HG03064 (cell line): ENCODE measurements around the gene PCNP.
"Not testable (repeated sequence)": the region's sequence is repeated elsewhere in the genome, so short reads cannot be mapped to it uniquely, and the experiment has no call there.

ENCODE experiments used
- ATAC-seq: cut with Tn5 transposase; IDR thresholded peaks from one replicate; pipeline ENCODE4 v1.9.1; 2021; ENCODE audit warnings: low read depth; ENCODE audit not compliant: unreplicated experiment

PCNP gene, protein sequence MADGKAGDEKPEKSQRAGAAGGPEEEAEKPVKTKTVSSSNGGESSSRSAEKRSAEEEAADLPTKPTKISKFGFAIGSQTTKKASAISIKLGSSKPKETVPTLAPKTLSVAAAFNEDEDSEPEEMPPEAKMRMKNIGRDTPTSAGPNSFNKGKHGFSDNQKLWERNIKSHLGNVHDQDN

DNA sequence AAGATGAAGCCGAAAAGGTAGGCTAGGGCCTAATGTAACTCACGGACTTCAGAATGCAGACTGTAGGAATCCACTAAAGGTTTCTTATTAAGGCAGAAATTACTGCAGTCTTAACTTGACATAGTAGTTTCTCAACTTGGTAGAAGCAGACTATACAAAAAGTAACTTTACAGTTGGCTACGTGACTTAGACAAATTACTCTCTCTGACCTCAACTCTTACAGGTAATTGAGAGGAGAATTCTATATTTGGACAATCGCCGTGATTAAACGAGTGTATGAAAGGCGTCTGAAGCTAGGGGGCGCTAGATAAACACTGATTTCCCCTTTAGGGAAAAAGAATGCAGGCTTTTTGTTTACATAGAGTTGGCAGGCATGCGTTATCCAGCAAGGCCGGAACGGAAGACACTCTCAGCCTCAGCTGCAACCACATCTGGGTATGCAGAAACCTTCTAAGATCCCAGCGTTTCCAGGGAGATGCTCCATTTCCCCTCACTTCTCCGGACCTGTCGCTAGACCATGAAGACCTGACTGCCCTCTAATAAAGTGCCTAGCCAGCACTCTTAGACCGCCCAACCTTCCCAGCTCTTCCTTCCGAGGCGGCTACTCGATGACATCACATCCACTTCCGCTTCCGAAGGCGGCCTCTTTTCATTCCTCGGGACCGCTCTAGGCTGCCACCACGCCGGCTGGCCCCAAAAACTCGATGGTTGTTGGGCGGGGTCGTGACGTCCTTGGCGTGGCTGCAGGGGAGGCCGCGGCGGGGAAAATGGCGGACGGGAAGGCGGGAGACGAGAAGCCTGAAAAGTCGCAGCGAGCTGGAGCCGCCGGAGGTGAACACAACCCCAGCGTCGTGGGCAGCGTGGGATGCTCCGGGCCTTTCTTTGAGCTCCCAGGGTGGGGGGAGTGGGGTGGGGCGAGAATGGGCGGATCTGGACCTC lies at the start of gene PCNP:
PCNP (plus strand) TSS at position 732 of the 939 bp plus-strand sequence; CDS start at position 768, 36 bp downstream.
- peak; percentile 88 for ATAC-seq

DNA sequence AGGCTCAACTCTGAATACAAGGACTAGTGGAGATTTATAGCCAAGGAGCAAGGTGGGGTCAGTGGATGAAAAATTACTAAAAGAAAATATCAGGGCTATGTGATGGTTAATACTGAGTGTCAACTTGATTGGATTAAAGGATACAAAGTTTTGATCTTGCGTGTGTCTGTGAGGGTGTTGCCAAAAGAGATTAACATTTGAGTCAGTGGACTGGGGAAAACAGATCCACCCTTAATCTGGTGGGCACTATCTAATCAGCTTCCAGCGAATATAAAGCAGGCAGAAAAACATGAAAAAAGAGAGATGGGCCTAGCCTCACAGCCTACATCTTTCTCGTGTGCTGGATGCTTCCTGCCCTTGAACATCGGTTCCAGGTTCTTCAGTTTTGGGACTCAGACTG lies 46.5 kb upstream of the PCNP start:
- ATAC-seq: no peak

DNA sequence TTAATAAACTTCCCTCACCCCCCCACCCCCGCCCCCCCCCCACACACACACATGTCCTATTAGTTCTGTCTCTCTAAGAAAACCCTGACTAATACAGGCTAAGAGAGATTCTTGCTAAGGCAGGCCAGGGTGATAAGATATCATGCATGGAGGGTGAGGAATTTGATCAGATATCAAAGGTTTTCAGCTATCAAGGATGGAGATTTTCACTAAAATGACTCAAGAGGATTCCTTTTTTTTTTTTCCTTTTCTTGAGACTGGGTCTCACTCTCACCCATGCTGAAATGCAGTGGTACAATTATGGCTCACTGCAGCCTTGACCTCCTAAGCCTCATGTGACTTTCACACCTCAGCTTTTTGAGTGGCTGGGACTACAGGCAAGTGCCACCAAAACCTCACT lies 46.1 kb upstream of the PCNP start:
- no peak for ATAC-seq

DNA sequence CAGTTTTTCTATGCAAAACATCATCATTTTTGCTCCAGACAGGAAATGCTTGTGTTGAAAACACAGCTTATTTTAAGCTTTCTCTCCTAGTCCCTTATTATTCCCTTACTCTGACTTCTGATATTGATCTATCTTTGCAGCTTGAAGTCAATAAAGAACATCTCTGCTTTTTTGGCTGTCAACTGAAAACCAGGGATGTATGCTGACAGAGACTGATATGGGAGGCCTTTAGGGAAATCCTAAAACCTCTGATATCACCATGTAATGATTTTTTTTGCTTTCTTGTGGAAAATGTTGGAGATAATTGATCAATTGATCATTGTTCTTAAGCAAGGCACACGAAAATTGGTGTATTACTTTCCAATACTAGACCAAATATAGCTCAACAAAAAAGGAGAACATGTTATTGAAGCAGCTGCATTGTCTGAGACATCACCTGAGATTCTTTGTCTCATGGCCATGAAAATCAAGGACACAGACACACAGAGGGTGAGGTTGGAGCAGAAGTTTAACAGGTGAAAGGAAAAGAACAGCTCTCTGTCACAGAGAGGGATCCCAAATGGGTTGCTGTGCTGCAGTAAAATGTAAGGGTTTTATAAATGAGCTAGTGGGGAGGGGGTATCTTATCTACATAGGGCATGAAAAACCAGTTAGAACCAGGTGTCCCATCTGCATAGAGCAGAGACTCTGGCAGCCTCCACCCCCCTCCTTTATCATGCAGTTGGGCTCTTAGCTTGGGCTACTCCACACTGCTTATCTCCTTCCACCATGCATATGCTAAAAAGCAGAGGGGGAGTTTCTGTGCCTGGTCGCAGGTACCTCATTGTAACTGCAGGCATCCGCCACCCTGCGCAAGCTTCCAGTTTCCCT lies 43.9 kb upstream of the PCNP start:
- no peak for ATAC-seq

DNA sequence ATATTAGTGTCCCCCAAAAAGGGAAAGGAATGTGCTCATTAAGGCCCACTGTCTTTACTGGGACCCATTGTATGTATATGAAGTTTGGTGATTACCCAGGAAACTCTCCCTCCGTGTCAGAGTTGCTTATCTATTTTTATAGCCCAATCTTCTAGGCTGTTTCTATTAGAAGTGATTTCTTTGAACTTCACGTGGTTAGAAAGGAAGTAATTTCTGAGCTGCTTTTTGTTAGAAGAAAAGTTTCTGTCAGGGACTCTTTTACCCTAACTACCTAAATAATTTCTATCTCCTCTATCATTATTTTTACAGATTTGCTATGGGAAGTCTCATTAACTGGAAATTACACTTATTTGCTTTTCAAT lies 43.3 kb upstream of the PCNP start:
- no peak for ATAC-seq

DNA sequence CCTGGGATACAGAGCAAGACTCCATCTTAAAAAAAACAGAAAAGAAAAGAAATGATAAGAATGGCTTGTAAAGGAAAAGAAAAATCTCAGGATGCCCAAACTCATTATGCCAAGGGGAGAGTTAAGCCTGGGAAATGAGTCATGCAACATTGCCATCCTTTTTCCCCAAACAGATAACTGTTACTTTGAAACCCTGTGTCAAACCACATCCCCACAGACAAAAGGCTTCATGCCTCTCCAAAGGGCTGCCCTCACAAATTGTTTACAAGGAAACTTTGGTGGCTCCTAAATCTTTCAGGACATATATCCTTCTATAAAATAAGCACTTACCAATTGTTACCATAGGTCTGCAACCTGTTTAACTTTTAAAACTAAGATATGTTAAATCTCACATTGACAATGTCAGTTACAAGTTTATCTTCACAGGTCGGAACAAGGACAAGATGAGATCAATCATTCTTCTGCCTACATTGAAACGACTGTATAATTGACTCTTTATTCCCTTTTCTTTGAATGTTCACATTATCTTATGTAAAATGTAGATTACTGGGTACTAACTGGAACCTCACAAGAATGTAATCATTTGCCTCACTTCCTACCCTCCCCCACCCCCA lies 42.4 kb upstream of the PCNP start:
- ATAC-seq: no peak

DNA sequence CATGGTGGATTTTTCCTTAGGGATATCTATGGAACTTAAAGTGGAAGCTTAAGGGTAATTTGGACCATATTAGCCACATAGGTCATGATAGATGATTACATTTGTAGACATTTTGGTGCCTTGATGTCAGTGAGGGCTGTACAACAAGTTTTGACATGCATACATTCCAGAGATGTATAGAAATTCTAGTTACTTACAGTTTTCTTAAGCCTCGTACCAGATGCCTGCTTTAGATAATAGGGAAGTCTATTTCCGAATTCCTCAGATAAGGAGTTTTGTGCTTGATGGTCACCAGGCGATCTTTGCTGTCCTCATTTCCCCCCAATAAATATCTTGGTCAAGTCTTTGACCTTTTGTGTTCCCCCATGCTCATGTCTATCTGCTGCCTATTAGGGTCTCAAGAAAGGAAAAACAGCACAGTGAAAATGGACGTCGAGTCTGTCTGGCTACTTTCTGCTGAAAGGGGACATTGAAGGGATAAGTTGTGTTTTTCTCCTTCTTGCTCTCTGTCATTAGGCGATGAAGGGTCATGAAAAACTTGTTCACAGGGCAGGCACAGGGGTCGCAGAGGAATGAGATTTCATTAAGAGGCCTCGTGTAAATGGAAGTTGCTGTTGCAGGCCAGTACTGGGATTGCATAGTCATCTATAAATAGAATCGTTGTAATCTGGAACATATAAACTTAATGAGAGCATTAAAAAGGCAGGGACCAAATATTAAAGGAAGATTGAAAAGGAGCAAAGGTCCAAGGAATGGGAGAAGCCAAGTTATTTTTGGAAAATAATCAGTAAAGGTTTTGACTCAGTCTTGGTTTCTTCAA lies 41.0 kb upstream of the PCNP start:
- no peak for ATAC-seq

DNA sequence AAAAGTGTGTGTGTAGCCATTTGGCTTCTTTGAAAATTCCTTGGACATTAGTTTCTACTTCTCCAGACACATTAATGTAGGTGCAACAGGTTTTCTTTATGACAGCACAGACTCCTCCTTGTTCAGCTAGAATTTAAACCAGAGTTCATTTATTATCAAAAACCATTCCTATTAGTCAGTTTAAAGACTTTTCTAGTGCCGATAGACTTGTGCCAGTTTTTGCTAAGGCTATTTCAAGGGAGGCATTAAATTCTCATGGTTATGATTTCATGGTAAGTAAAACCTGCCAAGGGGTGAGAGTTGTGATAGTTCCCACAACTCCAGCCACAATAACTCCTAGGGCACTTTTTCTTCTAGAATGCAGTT lies 40.4 kb upstream of the PCNP start:
- no peak for ATAC-seq

DNA sequence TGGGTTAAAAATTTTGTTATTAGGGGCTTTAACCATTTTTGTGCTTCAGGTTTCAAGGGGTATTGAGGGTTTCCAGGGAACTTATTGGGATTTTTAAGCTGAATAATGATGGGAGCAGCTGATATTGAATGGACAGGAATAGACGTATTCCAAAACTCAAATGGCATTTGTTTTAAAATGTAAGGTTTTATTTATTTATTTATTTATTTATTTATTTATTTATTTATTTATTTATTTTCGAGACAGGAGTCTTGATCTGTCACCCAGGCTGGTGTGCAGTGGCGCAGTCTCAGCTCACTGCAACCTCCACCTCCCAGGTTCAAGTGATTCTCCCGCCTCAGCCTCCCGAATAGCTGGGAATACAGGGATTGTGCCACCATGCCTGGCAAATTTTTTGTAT lies 38.8 kb upstream of the PCNP start:
- no peak for ATAC-seq

DNA sequence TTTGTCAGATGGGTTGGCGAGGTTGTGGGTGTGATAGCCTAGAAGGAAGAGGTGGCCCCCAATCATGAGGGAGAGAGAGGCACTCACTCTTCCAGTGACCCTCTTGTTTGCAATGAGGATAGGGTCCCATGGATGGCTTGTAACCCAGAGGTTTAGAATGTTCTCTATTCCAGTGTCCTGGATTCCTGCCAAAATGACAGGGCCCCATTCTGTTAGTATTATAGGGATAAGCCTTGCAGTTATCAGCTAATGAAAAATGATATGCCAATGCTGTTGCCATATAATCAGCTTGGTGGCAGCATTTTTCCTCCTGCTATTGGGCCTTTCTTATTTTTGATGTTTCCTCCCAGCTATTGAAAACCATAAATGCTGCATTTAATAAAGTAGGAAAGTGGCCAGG lies 37.7 kb upstream of the PCNP start:
- no peak for ATAC-seq

DNA sequence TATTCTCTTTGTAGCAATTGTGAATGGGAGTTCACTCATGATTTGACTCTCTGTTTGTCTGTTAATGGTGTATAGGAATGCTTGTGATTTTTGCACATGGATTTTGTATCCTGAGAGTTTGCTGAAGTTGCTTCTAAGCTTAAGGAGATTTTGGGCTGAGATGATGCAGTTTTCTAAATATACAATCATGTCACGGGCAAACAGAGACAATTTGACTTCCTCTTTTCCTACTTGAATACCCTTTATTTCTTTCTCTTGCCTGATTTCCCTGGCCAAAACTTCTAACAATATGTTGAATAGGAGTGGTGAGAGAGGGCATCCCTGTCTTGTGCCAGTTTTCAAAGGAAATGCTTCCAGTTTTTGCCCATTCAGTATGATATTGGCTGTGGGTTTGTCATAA lies 37.0 kb upstream of the PCNP start:
- ATAC-seq: not testable (repeated sequence)

DNA sequence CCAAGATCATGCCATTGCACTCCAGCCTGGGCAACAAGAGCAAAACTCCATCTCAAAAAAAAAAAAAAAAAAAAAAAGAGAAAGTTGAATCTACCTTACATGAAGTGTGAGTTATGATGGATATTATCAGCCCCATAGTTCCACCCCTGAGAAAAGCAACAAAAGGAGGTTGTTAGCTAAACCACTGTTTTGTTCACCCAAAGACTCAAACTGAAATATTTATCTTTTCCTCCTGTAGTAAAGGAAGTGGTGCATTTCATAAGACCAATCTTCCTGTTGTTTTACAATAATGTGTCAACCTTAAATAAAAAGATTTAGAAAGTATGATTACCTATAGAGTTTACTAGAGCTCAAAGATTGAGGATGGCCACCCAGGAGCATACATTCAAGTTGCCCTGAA lies 31.0 kb upstream of the PCNP start:
- no peak for ATAC-seq

DNA sequence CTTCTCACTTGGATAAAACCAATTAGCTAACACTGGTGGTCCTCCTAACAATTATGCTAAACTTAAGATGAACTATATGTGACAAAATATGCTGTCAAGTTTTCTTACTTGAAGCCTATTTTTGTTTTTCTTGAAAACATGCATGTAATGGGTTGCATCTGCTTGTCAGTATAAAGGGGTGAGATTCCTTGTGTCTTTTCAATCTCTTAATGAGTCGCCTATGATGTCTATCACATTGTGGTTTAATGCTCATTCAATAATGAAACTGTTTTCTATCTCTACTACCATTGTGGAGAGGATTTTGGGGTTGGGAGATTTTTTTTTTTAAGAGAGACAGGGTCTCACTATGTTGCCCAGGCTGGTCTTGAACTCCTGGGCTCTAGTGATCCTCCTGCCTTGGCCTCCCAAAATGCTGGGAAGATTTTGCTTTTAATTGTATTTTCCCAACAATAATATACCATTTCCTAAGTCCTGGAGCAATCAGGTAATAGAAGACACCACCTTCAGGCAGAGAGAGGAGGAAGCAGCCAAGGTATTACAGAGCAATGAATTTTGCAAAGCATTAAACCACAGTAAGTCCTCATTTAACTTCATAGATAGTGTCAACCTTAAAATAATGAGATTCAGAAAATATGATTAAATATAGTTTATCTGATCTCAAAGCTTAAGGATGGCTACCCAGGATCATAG lies 29.7 kb upstream of the PCNP start:
- ATAC-seq: no peak

DNA sequence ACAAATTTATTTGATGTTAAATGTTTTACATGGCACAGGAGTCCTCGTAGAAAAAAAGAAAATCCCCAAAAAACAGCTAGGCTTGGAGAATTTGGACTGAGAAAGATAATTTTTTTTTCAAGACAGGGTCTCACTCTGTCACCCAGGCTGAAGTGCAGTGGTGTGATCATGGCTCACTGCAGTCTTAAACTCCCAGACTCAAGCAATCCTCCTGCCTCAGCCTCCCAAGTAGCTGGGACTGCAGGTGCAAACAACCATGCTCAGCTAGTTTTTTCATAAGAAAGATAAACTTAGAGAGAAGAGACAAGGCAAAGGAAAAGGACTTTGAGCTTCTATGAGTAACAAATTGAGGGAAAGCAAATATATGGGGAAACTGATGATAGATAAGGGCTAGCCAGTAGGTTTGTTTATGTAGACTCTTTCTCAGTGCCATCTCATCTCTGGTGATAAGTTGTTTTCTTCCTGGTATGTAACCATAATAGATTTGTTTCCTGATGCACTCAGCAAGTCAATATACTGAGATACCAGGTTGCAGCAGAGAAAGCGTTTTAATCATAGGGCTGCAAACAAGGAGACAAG lies 25.4 kb upstream of the PCNP start:
- ATAC-seq: no peak

DNA sequence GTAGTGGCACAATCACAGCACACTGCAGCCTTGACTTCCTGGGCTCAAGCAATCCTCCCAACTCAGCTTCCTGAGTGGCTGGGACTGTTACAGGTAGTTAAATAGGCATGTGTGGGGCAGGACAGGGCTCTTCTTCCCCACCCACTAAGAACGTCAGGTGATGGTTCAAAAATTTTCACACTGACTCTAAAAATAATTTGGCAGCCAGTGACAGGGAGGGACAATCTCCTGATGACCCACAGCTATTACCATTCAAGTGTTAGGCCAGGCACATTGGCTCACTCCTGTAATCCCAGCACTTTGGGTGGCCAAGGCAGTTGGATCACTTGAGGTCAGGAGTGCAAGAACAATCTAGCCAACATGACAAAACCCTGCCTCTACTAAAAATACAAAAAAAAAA lies 24.5 kb upstream of the PCNP start:
- ATAC-seq: no peak

DNA sequence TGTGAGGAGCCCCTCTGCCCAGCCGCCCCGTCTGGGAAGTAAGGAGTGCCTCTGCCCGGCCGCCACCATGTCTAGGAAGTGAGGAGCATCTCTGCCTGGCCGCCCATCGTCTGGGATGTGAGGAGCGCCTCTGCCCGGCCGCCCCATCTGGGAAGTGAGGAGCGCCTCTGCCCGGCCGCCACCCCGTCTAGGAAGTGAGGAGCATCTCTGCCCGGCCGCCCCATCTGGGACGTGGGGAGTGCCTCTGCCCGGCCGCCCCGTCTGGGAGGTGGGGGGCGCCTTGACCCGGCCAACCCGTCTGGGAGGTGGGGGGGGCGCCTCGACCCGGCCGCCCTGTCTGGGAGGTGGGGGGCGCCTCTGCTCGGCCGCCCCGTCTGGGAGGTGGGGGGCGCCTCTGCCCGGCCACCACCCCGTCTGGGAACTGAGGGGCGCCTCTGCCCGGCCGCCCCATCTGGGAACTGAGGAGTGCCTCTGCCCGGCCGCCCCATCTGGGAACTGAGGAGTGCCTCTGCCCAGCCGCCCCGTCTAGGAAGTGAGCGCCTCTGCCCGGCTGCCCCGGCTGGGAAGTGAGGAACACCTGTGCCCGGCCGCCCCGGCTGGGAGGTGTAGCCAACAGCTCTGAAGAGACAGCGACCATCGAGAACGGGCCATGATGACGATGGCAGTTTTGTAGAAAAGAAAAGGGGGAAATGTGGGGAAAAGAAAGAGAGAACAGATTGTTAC lies 22.5 kb upstream of the PCNP start:
- not testable (repeated sequence) for ATAC-seq

DNA sequence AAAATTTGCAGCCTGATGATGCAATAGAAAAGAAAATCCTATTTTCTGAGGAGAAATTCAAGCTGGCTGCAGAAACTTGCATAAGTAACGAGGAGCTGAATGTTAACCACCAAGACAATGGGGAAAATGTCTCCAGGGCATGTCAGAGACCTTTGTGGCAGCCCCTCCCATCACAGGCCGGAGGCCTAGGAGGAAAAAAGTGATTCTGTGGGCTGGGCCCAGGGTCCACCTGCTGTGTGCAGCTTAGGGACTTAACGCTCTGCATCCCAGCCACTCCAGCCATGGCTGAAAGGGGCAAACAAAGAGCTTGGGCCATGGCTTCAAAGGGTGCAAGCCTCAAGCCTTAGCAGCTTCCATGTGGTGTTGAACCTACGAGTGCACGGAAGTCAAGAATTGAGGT lies 20.6 kb upstream of the PCNP start:
- not testable (repeated sequence) for ATAC-seq

DNA sequence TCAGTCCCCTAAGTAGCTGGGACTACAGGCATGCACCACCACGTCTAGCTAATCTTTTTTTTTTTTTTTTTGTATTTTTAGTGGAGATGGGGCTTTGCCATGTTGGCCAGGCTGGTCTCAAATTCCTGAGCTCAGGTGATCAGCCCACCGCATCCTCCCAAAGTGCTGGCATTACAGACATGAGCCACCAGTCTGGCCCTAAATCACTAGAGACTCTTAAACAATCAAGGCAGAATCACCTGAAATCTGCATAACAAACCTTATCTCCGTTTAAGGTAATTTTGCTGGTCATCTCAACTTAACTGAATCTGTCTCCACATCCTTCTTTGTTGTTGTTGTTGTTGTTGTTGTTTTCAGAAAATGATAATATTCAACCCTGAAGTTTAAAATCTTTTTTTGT lies 17.9 kb upstream of the PCNP start:
- ATAC-seq: no peak
